ENCODE data around the gene CACNA2D2.

DNA sequence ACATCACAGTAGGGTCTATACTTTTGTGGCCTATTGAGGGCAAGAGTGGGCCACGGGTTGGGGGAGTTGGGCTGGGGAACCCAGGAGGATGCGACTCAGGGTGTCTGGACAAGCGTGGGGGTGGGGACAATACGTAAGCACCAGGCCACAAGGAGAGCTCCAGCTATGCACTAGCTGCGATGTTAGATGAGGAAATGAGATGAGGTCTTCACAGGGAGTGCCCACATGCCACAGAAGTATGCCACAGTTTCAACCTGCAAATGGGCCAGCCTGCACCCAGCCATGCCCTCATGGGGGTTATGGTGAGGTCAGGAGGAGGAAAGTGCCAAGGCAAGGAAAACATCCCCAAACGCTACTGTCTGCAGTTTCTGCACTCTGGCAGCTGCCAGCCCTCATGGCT is 30.5 kb downstream of the CACNA2D2 start:
- TF ChIP-seq, protein P1, sequence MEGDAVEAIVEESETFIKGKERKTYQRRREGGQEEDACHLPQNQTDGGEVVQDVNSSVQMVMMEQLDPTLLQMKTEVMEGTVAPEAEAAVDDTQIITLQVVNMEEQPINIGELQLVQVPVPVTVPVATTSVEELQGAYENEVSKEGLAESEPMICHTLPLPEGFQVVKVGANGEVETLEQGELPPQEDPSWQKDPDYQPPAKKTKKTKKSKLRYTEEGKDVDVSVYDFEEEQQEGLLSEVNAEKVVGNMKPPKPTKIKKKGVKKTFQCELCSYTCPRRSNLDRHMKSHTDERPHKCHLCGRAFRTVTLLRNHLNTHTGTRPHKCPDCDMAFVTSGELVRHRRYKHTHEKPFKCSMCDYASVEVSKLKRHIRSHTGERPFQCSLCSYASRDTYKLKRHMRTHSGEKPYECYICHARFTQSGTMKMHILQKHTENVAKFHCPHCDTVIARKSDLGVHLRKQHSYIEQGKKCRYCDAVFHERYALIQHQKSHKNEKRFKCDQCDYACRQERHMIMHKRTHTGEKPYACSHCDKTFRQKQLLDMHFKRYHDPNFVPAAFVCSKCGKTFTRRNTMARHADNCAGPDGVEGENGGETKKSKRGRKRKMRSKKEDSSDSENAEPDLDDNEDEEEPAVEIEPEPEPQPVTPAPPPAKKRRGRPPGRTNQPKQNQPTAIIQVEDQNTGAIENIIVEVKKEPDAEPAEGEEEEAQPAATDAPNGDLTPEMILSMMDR (conservative IDR thresholded peaks at IDR 0.05) = no peak
- TF ChIP-seq ZFX (IDR thresholded peaks at IDR 0.05) = no peak
